Measurements from ENCODE around the gene MYO6.
A peak's percentile ranks its signal among the peaks of the same experiment; 100 is the strongest.

MYO6 gene

GRCh38 chr6:75932067-75932466 lies 183.0 kb downstream of the MYO6 start:
- H3K27me3 ChIP-seq (ENCODE audit: insufficient read depth, low read length, poor library complexity, severe bottlenecking) = no peaks in the 10 kb centered on the region
- H4K20me1 ChIP-seq (ENCODE audit: insufficient read depth, low read length, poor library complexity, severe bottlenecking) = no peaks in the 10 kb centered on the region
- no peak overlapping the region for H3K4me2 ChIP-seq (ENCODE audit: low read depth, low read length, poor library complexity, severe bottlenecking)
- peak; percentile 63 for TF ChIP-seq CTCF (conservative IDR thresholded peaks at IDR 0.05; ENCODE audit: low read length)
- no peak for TF ChIP-seq EZH2phosphoT487 (IDR thresholded peaks at IDR 0.05; ENCODE audit: borderline replicate concordance)
- no peak overlapping the region for H3K4me3 ChIP-seq (ENCODE audit: low read length, poor library complexity, severe bottlenecking)
- no peak overlapping the region for H3K9ac ChIP-seq (ENCODE audit: low read depth, low read length, poor library complexity, severe bottlenecking)
- no peaks in the 10 kb centered on the region for H3K79me2 ChIP-seq (ENCODE audit: insufficient read depth, low read length)
- no peaks in the 10 kb centered on the region for H3K36me3 ChIP-seq (ENCODE audit: insufficient read depth, low read length)
- H2AFZ ChIP-seq (ENCODE audit: low read length) = no peak overlapping the region
- H3K4me1 ChIP-seq (ENCODE audit: insufficient read depth, low read length, poor library complexity, severe bottlenecking) = no peaks in the 10 kb centered on the region
- H3K9me3 ChIP-seq (ENCODE audit: insufficient read depth, low read depth, low read length) = no peaks in the 10 kb centered on the region
- no peaks in the 10 kb centered on the region for H3F3A ChIP-seq (ENCODE audit: low read depth)
- H3K9me2 ChIP-seq (replicated peaks; ENCODE audit: low read depth, low read length) = no peaks in the 10 kb centered on the region

- H3K36me3 ChIP-seq (ENCODE audit: insufficient read depth, low read length) = no peaks in the 10 kb centered on the region
- H3K9me2 ChIP-seq (replicated peaks; ENCODE audit: low read depth, low read length) = no peaks in the 10 kb centered on the region
- H3K4me1 ChIP-seq (ENCODE audit: insufficient read depth, low read length, poor library complexity, severe bottlenecking) = no peaks in the 10 kb centered on the region
- no peaks in the 10 kb centered on the region for H3K79me2 ChIP-seq (ENCODE audit: insufficient read depth, low read length)
- no peak for TF ChIP-seq EZH2phosphoT487 (IDR thresholded peaks at IDR 0.05; ENCODE audit: borderline replicate concordance)
- TF ChIP-seq CTCF (conservative IDR thresholded peaks at IDR 0.05; ENCODE audit: low read length) = no peak
- no peaks in the 10 kb centered on the region for H3K9me3 ChIP-seq (ENCODE audit: insufficient read depth, low read depth, low read length)
- H4K20me1 ChIP-seq (ENCODE audit: insufficient read depth, low read length, poor library complexity, severe bottlenecking) = no peaks in the 10 kb centered on the region
- no peak overlapping the region for H3K9ac ChIP-seq (ENCODE audit: low read depth, low read length, poor library complexity, severe bottlenecking)
- no peaks in the 10 kb centered on the region for H3K27me3 ChIP-seq (ENCODE audit: insufficient read depth, low read length, poor library complexity, severe bottlenecking)
- no peak overlapping the region for H2AFZ ChIP-seq (ENCODE audit: low read length)
- no peak overlapping the region for H3K4me3 ChIP-seq (ENCODE audit: low read length, poor library complexity, severe bottlenecking)
- H3K4me2 ChIP-seq (ENCODE audit: low read depth, low read length, poor library complexity, severe bottlenecking) = no peak overlapping the region
- no peaks in the 10 kb centered on the region for H3F3A ChIP-seq (ENCODE audit: low read depth)
These were observed 184.4 kb downstream of the MYO6 start for GRCh38 chr6:75933387-75933975.

GRCh38 chr6:75934643-75935472 lies 185.8 kb downstream of the MYO6 start:
- Histone ChIP-seq H3K4me3 (ENCODE audit: low read length, poor library complexity, severe bottlenecking) (no peak overlapping the region), H3K79me2 (ENCODE audit: insufficient read depth, low read length) (no peaks in the 10 kb centered on the region), H3F3A (ENCODE audit: low read depth) (no peaks in the 10 kb centered on the region), H3K4me1 (ENCODE audit: insufficient read depth, low read length, poor library complexity, severe bottlenecking) (no peaks in the 10 kb centered on the region), H3K9me3 (ENCODE audit: insufficient read depth, low read depth, low read length) (no peaks in the 10 kb centered on the region), H4K20me1 (ENCODE audit: insufficient read depth, low read length, poor library complexity, severe bottlenecking) (no peaks in the 10 kb centered on the region), H3K27me3 (ENCODE audit: insufficient read depth, low read length, poor library complexity, severe bottlenecking) (no peaks in the 10 kb centered on the region), H2AFZ (ENCODE audit: low read length) (0 out of 2 replicates have a peak overlapping the region, but pooled peaks have one; percentile 38), H3K9me2 (replicated peaks; ENCODE audit: low read depth, low read length) (no peaks in the 10 kb centered on the region), H3K9ac (ENCODE audit: low read depth, low read length, poor library complexity, severe bottlenecking) (no peak overlapping the region), H3K36me3 (ENCODE audit: insufficient read depth, low read length) (no peaks in the 10 kb centered on the region), H3K4me2 (ENCODE audit: low read depth, low read length, poor library complexity, severe bottlenecking) (no peak overlapping the region)
- TF ChIP-seq CTCF (conservative IDR thresholded peaks at IDR 0.05; ENCODE audit: low read length) (peak; percentile 85), EZH2phosphoT487 (IDR thresholded peaks at IDR 0.05; ENCODE audit: borderline replicate concordance) (no peak)

Measured in Loucy (cell line).